WTC11 (cell line): ENCODE measurements around the gene TMED10. TPM values are rescaled to one million over a fixed set of nuclear protein-coding genes. Genes with fewer than 3 reads are reported as not detected.

ENCODE experiments used
- ATAC-seq: fragments of 200-7000 bp; cut with Tn5 transposase; 2 replicates; pipeline ENCODE4 v1.10.0; 2021; ENCODE audit warnings: mild to moderate bottlenecking, moderate library complexity
- CTCF ChIA-PET: fragments of 300-600 bp; sonication (Branson Sonifier 250); formaldehyde crosslinking; loops from one replicate; lab custom pipeline; 2021; ENCODE audit warnings: antibody characterized with exemption; lab: Charles Lee
- POLR2A ChIA-PET: fragments of 350-600 bp; sonication (Branson Sonifier 250); formaldehyde crosslinking; loops from one replicate; lab custom pipeline; 2021; ENCODE audit warnings: antibody characterized with exemption; lab: Charles Lee
- DNase-seq: peaks from one replicate; pipeline ENCODE4 v3.0.0; 2021; ENCODE audit warnings: low spot score
- H3K27ac Mint-ChIP-seq: 2 replicates; pipeline ENCODE4 v1.8.0; 2021; ENCODE audit warnings: mixed read lengths
- H3K27me3 Mint-ChIP-seq: 2 replicates; pipeline ENCODE4 v1.8.0; 2021; ENCODE audit warnings: low read depth, mild to moderate bottlenecking, moderate library complexity, mixed read lengths
- H3K36me3 Mint-ChIP-seq: 2 replicates; pipeline ENCODE4 v1.8.0; 2021; ENCODE audit warnings: mixed read lengths
- H3K4me1 Mint-ChIP-seq: 2 replicates; pipeline ENCODE4 v1.8.0; 2022; ENCODE audit warnings: mixed read lengths
- H3K4me3 Mint-ChIP-seq: 2 replicates; pipeline ENCODE4 v1.8.0; 2021; ENCODE audit warnings: mild to moderate bottlenecking, moderate library complexity, mixed read lengths
- H3K9me3 Mint-ChIP-seq: 2 replicates; pipeline ENCODE4 v1.8.0; 2021; ENCODE audit warnings: mixed read lengths
- ATF1 ChIP-seq: sonication (generic); formaldehyde crosslinking; IDR thresholded peaks from 2 replicates; pipeline ENCODE4 v1.8.1; 2023; ENCODE audit warnings: mild to moderate bottlenecking, moderate library complexity, missing genetic modification reagents
- ETV6 ChIP-seq: sonication (generic); formaldehyde crosslinking; IDR thresholded peaks from 2 replicates; pipeline ENCODE4 v1.8.1; 2022; ENCODE audit warnings: mild to moderate bottlenecking, missing genetic modification reagents
- FOXK1 ChIP-seq: sonication (generic); formaldehyde crosslinking; IDR thresholded peaks from 2 replicates; pipeline ENCODE4 v1.8.0; 2022; ENCODE audit warnings: mild to moderate bottlenecking, moderate library complexity, missing genetic modification reagents
- GABPB1 ChIP-seq: sonication (generic); formaldehyde crosslinking; IDR thresholded peaks from 2 replicates; pipeline ENCODE4 v1.8.1; 2023; ENCODE audit warnings: mild to moderate bottlenecking, missing genetic modification reagents
- GRHL2 ChIP-seq: fragments of 250-450 bp; sonication (Bioruptor Pico); IDR thresholded peaks from 2 replicates; pipeline ENCODE4 v1.8.0; 2022; ENCODE audit warnings: mild to moderate bottlenecking, moderate library complexity; ENCODE audit not compliant: insufficient replicate concordance, severe bottlenecking
- GTF2I ChIP-seq: fragments of 250-450 bp; sonication (Bioruptor Pico); conservative IDR thresholded peaks from 2 replicates; pipeline ENCODE4 v1.4.0; 2021; ENCODE audit warnings: mild to moderate bottlenecking
- HMGA2 ChIP-seq: fragments of 250-450 bp; sonication (Bioruptor Pico); IDR thresholded peaks from 2 replicates; pipeline ENCODE4 v1.4.0; 2021; ENCODE audit warnings: mild to moderate bottlenecking, moderate library complexity
- KAT7 ChIP-seq: sonication (generic); formaldehyde crosslinking; IDR thresholded peaks from 2 replicates; pipeline ENCODE4 v1.8.1; 2023; ENCODE audit warnings: missing genetic modification reagents, mild to moderate bottlenecking, borderline replicate concordance
- OVOL2 ChIP-seq: fragments of 250-450 bp; sonication (Bioruptor Pico); IDR thresholded peaks from 2 replicates; pipeline ENCODE4 v1.9.0; 2021; ENCODE audit warnings: mild to moderate bottlenecking, borderline replicate concordance
- SOX15 ChIP-seq: fragments of 250-450 bp; sonication (Bioruptor Pico); IDR thresholded peaks from 2 replicates; pipeline ENCODE4 v1.9.0; 2021; ENCODE audit warnings: mild to moderate bottlenecking
- TP53 ChIP-seq: sonication (generic); formaldehyde crosslinking; IDR thresholded peaks from 2 replicates; pipeline ENCODE4 v1.8.1; 2023; ENCODE audit warnings: mild to moderate bottlenecking, missing genetic modification reagents
- total RNA-seq: library from RNA; stranded (reverse); gene quantifications from 3 replicates; pipeline ENCODE4 v1.2.3, GENCODE V29; 2021
- TF ChIP-seq, protein P1 (sequence below): fragments of 250-450 bp; sonication (Bioruptor Pico); IDR thresholded peaks from 2 replicates; pipeline ENCODE4 v1.9.0; 2021; ENCODE audit warnings: mild to moderate bottlenecking
- TF ChIP-seq, protein P2 (sequence below): sonication (generic); formaldehyde crosslinking; IDR thresholded peaks from 2 replicates; pipeline ENCODE4 v1.8.0; 2023; ENCODE audit warnings: missing genetic modification reagents
- TF ChIP-seq, protein P3 (sequence below): sonication (generic); formaldehyde crosslinking; IDR thresholded peaks from 2 replicates; pipeline ENCODE4 v1.8.0; 2022; ENCODE audit warnings: mild to moderate bottlenecking, missing genetic modification reagents
- TF ChIP-seq, protein P4 (sequence below): sonication (generic); formaldehyde crosslinking; IDR thresholded peaks from 2 replicates; pipeline ENCODE4 v1.8.1; 2022; ENCODE audit warnings: mild to moderate bottlenecking, missing genetic modification reagents, moderate library complexity, borderline replicate concordance
- TF ChIP-seq, protein P5 (sequence below): fragments of 250-450 bp; sonication (Bioruptor Pico); IDR thresholded peaks from 2 replicates; pipeline ENCODE4 v1.9.0; 2021; ENCODE audit warnings: moderate library complexity, mild to moderate bottlenecking, inconsistent platforms, borderline replicate concordance
- TF ChIP-seq, protein P6 (sequence below): sonication (generic); formaldehyde crosslinking; IDR thresholded peaks from 2 replicates; pipeline ENCODE4 v1.8.0; 2022; ENCODE audit warnings: mild to moderate bottlenecking, missing genetic modification reagents
- TF ChIP-seq, protein P7 (sequence below): fragments of 250-450 bp; sonication (Bioruptor Pico); IDR thresholded peaks from 2 replicates; pipeline ENCODE4 v1.9.0; 2021; ENCODE audit warnings: mild to moderate bottlenecking

TMED10 gene
- total RNA-seq, 1 experiment from 2014 or later, result 234 TPM

DNA sequence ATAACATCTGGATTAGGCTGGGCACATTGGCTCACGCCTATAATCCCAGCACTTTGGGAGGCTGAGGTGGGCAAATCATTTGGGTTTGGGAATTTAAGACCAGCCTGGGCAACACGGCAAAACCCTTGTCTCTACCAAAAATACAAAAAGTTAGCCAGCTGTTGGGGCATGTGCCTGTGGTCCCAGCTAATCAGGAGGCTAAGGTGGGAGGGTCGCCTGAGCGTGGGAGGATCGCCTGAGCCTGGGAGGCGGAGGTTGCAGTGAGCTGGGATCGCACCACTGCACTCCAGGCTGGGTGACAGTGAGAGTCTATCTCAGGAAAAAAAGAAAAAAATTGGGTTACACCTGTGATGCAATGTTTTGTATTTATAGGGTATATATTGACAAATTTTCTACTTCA is 54.9 kb downstream of the TMED10 start:
- H3K4me1 Mint-ChIP-seq, result peaks cover 10% of the 10 kb centered on the region
- DNase-seq (no peak), ATAC-seq (no peak)
- ChIA-PET CTCF (interaction anchor here (0.6 kb wide), 1 partner anchor 175 kb away, joined by 3 read pairs; no protein-coding TSS in a partner anchor), POLR2A (interaction anchor here (0.6 kb wide), 1 partner anchor 53 kb away, joined by 7 read pairs; no protein-coding TSS in a partner anchor)
- no peak overlapping the region for H3K4me3 Mint-ChIP-seq
- no peaks in the 10 kb centered on the region for H3K9me3 Mint-ChIP-seq
- no peaks in the 10 kb centered on the region for H3K27me3 Mint-ChIP-seq
- no peak overlapping the region for H3K27ac Mint-ChIP-seq
- peaks cover 20% of the 10 kb centered on the region for H3K36me3 Mint-ChIP-seq
- TF ChIP-seq, protein P1, sequence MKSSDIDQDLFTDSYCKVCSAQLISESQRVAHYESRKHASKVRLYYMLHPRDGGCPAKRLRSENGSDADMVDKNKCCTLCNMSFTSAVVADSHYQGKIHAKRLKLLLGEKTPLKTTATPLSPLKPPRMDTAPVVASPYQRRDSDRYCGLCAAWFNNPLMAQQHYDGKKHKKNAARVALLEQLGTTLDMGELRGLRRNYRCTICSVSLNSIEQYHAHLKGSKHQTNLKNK (CRISPR knock-in tag), result no peak
- no peak for TF ChIP-seq TP53
- no peak for TF ChIP-seq GRHL2 (CRISPR knock-in tag)
- no peak for TF ChIP-seq FOXK1 (CRISPR knock-in tag)
- TF ChIP-seq GABPB1, result no peak
- TF ChIP-seq KAT7, result no peak
- no peak for TF ChIP-seq HMGA2 (CRISPR knock-in tag)
- TF ChIP-seq, protein P2, sequence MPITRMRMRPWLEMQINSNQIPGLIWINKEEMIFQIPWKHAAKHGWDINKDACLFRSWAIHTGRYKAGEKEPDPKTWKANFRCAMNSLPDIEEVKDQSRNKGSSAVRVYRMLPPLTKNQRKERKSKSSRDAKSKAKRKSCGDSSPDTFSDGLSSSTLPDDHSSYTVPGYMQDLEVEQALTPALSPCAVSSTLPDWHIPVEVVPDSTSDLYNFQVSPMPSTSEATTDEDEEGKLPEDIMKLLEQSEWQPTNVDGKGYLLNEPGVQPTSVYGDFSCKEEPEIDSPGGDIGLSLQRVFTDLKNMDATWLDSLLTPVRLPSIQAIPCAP, result no peak
- no peak for TF ChIP-seq ETV6 (CRISPR knock-in tag)
- TF ChIP-seq, protein P3, sequence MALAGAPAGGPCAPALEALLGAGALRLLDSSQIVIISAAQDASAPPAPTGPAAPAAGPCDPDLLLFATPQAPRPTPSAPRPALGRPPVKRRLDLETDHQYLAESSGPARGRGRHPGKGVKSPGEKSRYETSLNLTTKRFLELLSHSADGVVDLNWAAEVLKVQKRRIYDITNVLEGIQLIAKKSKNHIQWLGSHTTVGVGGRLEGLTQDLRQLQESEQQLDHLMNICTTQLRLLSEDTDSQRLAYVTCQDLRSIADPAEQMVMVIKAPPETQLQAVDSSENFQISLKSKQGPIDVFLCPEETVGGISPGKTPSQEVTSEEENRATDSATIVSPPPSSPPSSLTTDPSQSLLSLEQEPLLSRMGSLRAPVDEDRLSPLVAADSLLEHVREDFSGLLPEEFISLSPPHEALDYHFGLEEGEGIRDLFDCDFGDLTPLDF (CRISPR knock-in tag), result no peak
- TF ChIP-seq SOX15 (CRISPR knock-in tag), result no peak
- no peak for TF ChIP-seq OVOL2 (CRISPR knock-in tag)
- TF ChIP-seq, protein P4, sequence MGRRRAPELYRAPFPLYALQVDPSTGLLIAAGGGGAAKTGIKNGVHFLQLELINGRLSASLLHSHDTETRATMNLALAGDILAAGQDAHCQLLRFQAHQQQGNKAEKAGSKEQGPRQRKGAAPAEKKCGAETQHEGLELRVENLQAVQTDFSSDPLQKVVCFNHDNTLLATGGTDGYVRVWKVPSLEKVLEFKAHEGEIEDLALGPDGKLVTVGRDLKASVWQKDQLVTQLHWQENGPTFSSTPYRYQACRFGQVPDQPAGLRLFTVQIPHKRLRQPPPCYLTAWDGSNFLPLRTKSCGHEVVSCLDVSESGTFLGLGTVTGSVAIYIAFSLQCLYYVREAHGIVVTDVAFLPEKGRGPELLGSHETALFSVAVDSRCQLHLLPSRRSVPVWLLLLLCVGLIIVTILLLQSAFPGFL (CRISPR knock-in tag), result no peak
- no peak for TF ChIP-seq ATF1
- TF ChIP-seq, protein P5, sequence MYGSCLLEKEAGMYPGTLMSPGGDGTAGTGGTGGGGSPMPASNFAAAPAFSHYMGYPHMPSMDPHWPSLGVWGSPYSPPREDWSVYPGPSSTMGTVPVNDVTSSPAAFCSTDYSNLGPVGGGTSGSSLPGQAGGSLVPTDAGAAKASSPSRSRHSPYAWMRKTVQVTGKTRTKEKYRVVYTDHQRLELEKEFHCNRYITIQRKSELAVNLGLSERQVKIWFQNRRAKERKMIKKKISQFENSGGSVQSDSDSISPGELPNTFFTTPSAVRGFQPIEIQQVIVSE (CRISPR knock-in tag), result no peak
- TF ChIP-seq, protein P6, sequence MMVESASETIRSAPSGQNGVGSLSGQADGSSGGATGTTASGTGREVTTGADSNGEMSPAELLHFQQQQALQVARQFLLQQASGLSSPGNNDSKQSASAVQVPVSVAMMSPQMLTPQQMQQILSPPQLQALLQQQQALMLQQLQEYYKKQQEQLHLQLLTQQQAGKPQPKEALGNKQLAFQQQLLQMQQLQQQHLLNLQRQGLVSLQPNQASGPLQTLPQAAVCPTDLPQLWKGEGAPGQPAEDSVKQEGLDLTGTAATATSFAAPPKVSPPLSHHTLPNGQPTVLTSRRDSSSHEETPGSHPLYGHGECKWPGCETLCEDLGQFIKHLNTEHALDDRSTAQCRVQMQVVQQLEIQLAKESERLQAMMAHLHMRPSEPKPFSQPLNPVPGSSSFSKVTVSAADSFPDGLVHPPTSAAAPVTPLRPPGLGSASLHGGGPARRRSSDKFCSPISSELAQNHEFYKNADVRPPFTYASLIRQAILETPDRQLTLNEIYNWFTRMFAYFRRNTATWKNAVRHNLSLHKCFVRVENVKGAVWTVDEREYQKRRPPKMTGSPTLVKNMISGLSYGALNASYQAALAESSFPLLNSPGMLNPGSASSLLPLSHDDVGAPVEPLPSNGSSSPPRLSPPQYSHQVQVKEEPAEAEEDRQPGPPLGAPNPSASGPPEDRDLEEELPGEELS (CRISPR knock-in tag), result no peak

DNA sequence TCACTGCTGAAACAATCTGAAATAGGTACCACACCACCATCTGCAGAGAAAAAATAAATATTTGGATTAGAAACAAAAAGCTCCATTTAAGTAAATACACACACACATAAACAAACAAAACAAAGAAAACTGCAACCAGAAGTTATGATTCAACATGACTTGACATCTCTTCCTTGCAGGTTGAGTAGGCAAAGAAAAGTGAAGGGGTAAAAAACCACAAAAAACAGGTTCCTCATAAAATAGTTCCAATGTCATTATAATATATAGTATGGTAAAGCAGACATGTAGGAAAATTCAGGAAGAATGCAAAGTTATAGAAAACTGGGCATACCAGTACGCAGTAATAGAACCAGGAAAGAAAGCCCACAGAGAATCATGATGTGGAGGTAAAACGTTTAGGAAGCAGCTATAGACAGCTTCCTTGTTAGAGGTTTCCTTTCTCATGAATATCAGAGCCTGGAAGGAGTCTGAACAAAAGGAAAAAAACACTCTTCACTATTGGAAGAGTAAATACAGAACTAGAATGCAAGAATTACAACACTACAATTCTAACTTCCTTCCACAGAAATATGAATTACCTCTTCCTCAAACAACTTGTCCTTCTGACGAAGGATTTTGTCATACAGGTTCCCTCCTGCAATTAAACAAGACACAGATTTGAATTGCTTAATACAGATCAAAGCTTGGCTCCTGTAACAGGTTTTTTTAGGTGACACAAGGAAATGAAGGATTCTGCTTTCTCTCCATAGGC is 55.7 kb downstream of the TMED10 start:
- ChIA-PET CTCF (no interaction called here), POLR2A (no interaction called here)
- no peaks in the 10 kb centered on the region for H3K27me3 Mint-ChIP-seq
- H3K4me1 Mint-ChIP-seq, result peaks cover 3% of the 10 kb centered on the region
- no peak for DNase-seq
- no peak for TF ChIP-seq TP53
- no peak overlapping the region for H3K4me3 Mint-ChIP-seq
- no peaks in the 10 kb centered on the region for H3K9me3 Mint-ChIP-seq
- H3K27ac Mint-ChIP-seq, result no peak overlapping the region
- peaks cover 23% of the 10 kb centered on the region for H3K36me3 Mint-ChIP-seq
- ATAC-seq, result no peak

DNA sequence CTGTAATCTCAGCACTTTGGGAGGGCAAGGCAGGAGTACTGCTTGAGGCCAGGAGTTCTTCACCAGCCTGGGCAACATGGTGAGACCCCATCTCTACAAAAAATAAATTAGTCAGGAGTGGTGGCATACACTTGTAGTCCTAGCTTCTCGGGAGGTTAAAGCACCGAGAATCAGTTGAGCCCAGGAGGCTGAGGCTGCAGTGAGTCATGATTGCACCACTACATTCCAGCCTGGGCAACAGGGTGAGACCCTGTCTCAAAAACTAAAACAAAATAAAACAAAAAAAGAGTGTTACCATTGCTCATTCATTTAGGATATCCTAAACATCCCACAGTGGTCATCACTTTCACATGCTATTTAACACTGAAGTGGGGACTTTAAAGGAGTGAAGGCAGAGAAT is 57.4 kb downstream of the TMED10 start:
- no peaks in the 10 kb centered on the region for H3K4me1 Mint-ChIP-seq
- no peaks in the 10 kb centered on the region for H3K27me3 Mint-ChIP-seq
- peaks cover 28% of the 10 kb centered on the region for H3K36me3 Mint-ChIP-seq
- H3K27ac Mint-ChIP-seq, result no peak overlapping the region
- no peak for ATAC-seq
- ChIA-PET POLR2A (no interaction called here), CTCF (no interaction called here)
- no peaks in the 10 kb centered on the region for H3K9me3 Mint-ChIP-seq
- DNase-seq, result no peak
- no peak overlapping the region for H3K4me3 Mint-ChIP-seq
- TF ChIP-seq, protein P2, result no peak
- TF ChIP-seq, protein P5 (CRISPR knock-in tag), result no peak
- no peak for TF ChIP-seq GTF2I
- TF ChIP-seq OVOL2 (CRISPR knock-in tag), result no peak
- TF ChIP-seq, protein P7, sequence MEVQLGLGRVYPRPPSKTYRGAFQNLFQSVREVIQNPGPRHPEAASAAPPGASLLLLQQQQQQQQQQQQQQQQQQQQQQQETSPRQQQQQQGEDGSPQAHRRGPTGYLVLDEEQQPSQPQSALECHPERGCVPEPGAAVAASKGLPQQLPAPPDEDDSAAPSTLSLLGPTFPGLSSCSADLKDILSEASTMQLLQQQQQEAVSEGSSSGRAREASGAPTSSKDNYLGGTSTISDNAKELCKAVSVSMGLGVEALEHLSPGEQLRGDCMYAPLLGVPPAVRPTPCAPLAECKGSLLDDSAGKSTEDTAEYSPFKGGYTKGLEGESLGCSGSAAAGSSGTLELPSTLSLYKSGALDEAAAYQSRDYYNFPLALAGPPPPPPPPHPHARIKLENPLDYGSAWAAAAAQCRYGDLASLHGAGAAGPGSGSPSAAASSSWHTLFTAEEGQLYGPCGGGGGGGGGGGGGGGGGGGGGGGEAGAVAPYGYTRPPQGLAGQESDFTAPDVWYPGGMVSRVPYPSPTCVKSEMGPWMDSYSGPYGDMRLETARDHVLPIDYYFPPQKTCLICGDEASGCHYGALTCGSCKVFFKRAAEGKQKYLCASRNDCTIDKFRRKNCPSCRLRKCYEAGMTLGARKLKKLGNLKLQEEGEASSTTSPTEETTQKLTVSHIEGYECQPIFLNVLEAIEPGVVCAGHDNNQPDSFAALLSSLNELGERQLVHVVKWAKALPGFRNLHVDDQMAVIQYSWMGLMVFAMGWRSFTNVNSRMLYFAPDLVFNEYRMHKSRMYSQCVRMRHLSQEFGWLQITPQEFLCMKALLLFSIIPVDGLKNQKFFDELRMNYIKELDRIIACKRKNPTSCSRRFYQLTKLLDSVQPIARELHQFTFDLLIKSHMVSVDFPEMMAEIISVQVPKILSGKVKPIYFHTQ (CRISPR knock-in tag), result no peak
